Keratinocyte (primary cell): Measurements from ENCODE around the gene MAGEA9B. TPM values are rescaled to one million over a fixed set of nuclear protein-coding genes. Genes with fewer than 3 reads are reported as not detected.
"Not testable (repeated sequence)": the region's sequence is repeated elsewhere in the genome, so short reads cannot be mapped to it uniquely, and the experiment has no call there.

Experiments
- DNase-seq: peaks from one replicate; pipeline ENCODE4 v3.0.0-alpha.2; 2011; ENCODE audit warnings: low read depth, missing footprints, low spot score
- FAIRE-seq: peaks from 2 replicates; lab custom pipeline; 2011; peaks lifted over from hg19 to GRCh38; lab: Jason Lieb, UNC
- H2AFZ ChIP-seq: 2 replicates; pipeline ENCODE4 v1.6.0; 2012; ENCODE audit warnings: low read length, control low read depth, inconsistent platforms; ENCODE audit not compliant: control insufficient read depth
- H3K27ac ChIP-seq: 2 replicates; pipeline ENCODE4 v1.5.1; 2011; ENCODE audit warnings: low read length; ENCODE audit not compliant: control insufficient read depth, insufficient read depth
- H3K27me3 ChIP-seq: 3 replicates; pipeline ENCODE4 v1.6.0; 2011; ENCODE audit warnings: low read length; ENCODE audit not compliant: control insufficient read depth, insufficient read depth; ENCODE audit errors: extremely low read depth
- H3K36me3 ChIP-seq, 2 experiments: 2 replicates in 1 of 2; 3 replicates in 1 of 2; pipeline ENCODE4 v1.5.1; 2011; ENCODE audit warnings: low read length in 2 of 2, mild to moderate bottlenecking in 1 of 2; ENCODE audit not compliant: control insufficient read depth in 2 of 2, insufficient read depth in 2 of 2; ENCODE audit errors: extremely low read depth in 1 of 2
- H3K4me1 ChIP-seq: 3 replicates; pipeline ENCODE4 v1.5.1; 2011; ENCODE audit warnings: low read length; ENCODE audit not compliant: control insufficient read depth, insufficient read depth; ENCODE audit errors: extremely low read depth
- H3K4me2 ChIP-seq: 3 replicates; pipeline ENCODE4 v1.6.0; 2011; ENCODE audit warnings: low read depth, low read length; ENCODE audit not compliant: control insufficient read depth, insufficient read depth; ENCODE audit errors: extremely low read depth
- H3K4me3 ChIP-seq, 3 experiments: fragments of 200-600 bp in 1 of 3; sonication (generic) in 1 of 3; 2 replicates in 2 of 3; 3 replicates in 1 of 3; pipeline ENCODE4 v1.5.1; 2011 to 2016; ENCODE audit warnings: low read length in 3 of 3, mild to moderate bottlenecking in 3 of 3, control low read depth in 2 of 3, inconsistent platforms in 1 of 3, low read depth in 1 of 3, mixed read lengths in 1 of 3, mixed run types in 1 of 3, moderate library complexity in 1 of 3; ENCODE audit not compliant: control insufficient read depth in 2 of 3, insufficient read depth in 2 of 3; ENCODE audit errors: extremely low read depth in 1 of 3
- H3K79me2 ChIP-seq: 2 replicates; pipeline ENCODE4 v1.6.0; 2012; ENCODE audit warnings: low read length; ENCODE audit not compliant: control insufficient read depth, insufficient read depth
- H3K9ac ChIP-seq: 3 replicates; pipeline ENCODE4 v1.6.0; 2011; ENCODE audit warnings: low read length; ENCODE audit not compliant: control insufficient read depth, insufficient read depth; ENCODE audit errors: extremely low read depth
- H3K9me1 ChIP-seq: 3 replicates; pipeline ENCODE4 v1.6.0; 2011; ENCODE audit warnings: low read length; ENCODE audit not compliant: control insufficient read depth, insufficient read depth; ENCODE audit errors: extremely low read depth
- H3K9me3 ChIP-seq: 2 replicates; pipeline ENCODE4 v1.5.1; 2012; ENCODE audit warnings: low read depth, low read length; ENCODE audit not compliant: control insufficient read depth
- H4K20me1 ChIP-seq: 3 replicates; pipeline ENCODE4 v1.6.0; 2011; ENCODE audit warnings: low read length; ENCODE audit not compliant: control insufficient read depth, insufficient read depth; ENCODE audit errors: extremely low read depth
- dilution Hi-C: fragments of 300-500 bp; cut with MboI; formaldehyde crosslinking; loops from one replicate; pipeline ENCODE4 v1.7.0; 2020; ENCODE audit warnings: low sequenced_read_pairs; ENCODE audit not compliant: extremely low pct_ligation_motif_present
- polyA plus RNA-seq, 5 experiments: library from polyadenylated mRNA; depleted of rRNA in 3 of 5; stranded (reverse) in 3 of 5; stranded (forward) in 1 of 5; unstranded in 1 of 5; fragments of >200 nt; gene quantifications; 1 replicate in 1 of 5; 2 replicates in 3 of 5; 3 replicates in 1 of 5; pipeline versions ENCODE4 v1.2.1 to v1.2.3, GENCODE V29; 2011 to 2012; ENCODE audit warnings: missing spikeins in 2 of 5, low read depth in 1 of 5, low replicate concordance in 1 of 5

MAGEA9B gene
- polyA plus RNA-seq, 1 donor (not counting 4 experiments of a cell fraction or from before 2014, with no cell fraction given): not detected

GRCh38 chrX:149534926-149535602, 52.2 kb downstream of the MAGEA9B start:
- H4K20me1 ChIP-seq, H2AFZ ChIP-seq, DNase-seq, H3K27me3 ChIP-seq, H3K79me2 ChIP-seq, H3K4me1 ChIP-seq, FAIRE-seq, H3K9me1 ChIP-seq, H3K36me3 ChIP-seq, dilution Hi-C loops, H3K27ac ChIP-seq, H3K4me3 ChIP-seq, H3K4me2 ChIP-seq, H3K9ac ChIP-seq, H3K9me3 ChIP-seq: not testable (repeated sequence)

GRCh38 chrX:149533999-149534398, 53.3 kb downstream of the MAGEA9B start:
- H3K9me1 ChIP-seq, DNase-seq, FAIRE-seq, H2AFZ ChIP-seq, H3K4me2 ChIP-seq, H3K36me3 ChIP-seq, H3K79me2 ChIP-seq, dilution Hi-C loops, H3K9me3 ChIP-seq, H3K27ac ChIP-seq, H4K20me1 ChIP-seq, H3K9ac ChIP-seq, H3K27me3 ChIP-seq, H3K4me1 ChIP-seq, H3K4me3 ChIP-seq: not testable (repeated sequence)

DNA sequence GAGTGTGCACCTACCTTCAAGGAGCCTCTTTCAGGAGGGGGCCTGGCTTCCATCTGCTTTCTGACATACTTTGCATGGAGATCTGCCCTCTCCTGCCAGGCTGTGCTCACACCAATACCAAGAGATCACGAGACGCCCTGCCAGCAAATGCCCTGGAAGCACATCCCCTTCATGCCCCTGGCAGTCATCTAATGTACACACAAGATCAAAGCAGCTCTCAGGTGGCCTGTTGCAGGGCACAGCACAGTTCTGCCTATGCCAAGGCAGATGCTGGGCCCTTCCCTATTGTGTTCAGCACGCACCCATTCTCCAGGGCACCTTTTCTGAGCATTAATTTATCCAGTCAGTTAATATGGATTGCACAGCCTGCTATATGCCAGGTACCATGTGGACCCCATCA, 54.4 kb downstream of the MAGEA9B start:
- dilution Hi-C loops, H3K9ac ChIP-seq, H4K20me1 ChIP-seq, H3K27ac ChIP-seq, H3K36me3 ChIP-seq, H3K4me1 ChIP-seq, H3K4me3 ChIP-seq, H3K79me2 ChIP-seq, H2AFZ ChIP-seq, H3K9me1 ChIP-seq, H3K9me3 ChIP-seq, FAIRE-seq, DNase-seq, H3K4me2 ChIP-seq, H3K27me3 ChIP-seq: not testable (repeated sequence)

Other genes with a start within 250 kb of the MAGEA9B start
- gene IDS, start 82.2 kb downstream of the MAGEA9B start, polyA plus RNA-seq: 51.3 to 85.6 TPM (median 59.7 TPM) in 3 replicates
- 8.9 to 12.4 TPM (median 9.3 TPM) in 3 replicates for gene EOLA1, start 46.4 kb downstream of the MAGEA9B start, polyA plus RNA-seq
- gene HSFX3, start 37.5 kb downstream of the MAGEA9B start, polyA plus RNA-seq: not detected in 3 replicates
- gene HSFX2, start 7.9 kb upstream of the MAGEA9B start, polyA plus RNA-seq: 0.10 to 0.40 TPM (median 0.39 TPM) in 3 replicates
- 19.5 to 23.0 TPM (median 21.1 TPM) in 3 replicates for gene TMEM185A, start 44.3 kb upstream of the MAGEA9B start, polyA plus RNA-seq
- not detected in 3 replicates for gene MAGEA11, start 124.6 kb upstream of the MAGEA9B start, polyA plus RNA-seq
- gene HSFX1, start 186.6 kb upstream of the MAGEA9B start, polyA plus RNA-seq: 0.23 TPM in 1 of 3 replicates, not detected in the others
- not detected in 3 replicates for gene MAGEA9, start 194.5 kb upstream of the MAGEA9B start, polyA plus RNA-seq